RWPE2 (cell line): Measurements from ENCODE around the gene SMIM38.

Source experiments
- ATAC-seq: fragments of 200-7000 bp; cut with Tn5 transposase; 3 replicates; pipeline ENCODE4 v1.9.1; 2021; ENCODE audit warnings: low read depth
- DNase-seq: peaks from one replicate; pipeline ENCODE4 v3.0.0-alpha.2; 2020; ENCODE audit warnings: low spot score
- H3K27ac ChIP-seq: fragments of 450-650 bp; 2 replicates; pipeline ENCODE4 v1.5.1; 2017; ENCODE audit warnings: mild to moderate bottlenecking; ENCODE audit not compliant: poor library complexity, severe bottlenecking
- H3K27me3 ChIP-seq: fragments of 250-450 bp; sonication (Bioruptor Pico); 2 replicates; pipeline ENCODE4 v1.5.1; 2021; ENCODE audit warnings: mild to moderate bottlenecking, moderate library complexity; ENCODE audit not compliant: insufficient read depth, poor library complexity, severe bottlenecking
- H3K36me3 ChIP-seq: fragments of 250-450 bp; sonication (Bioruptor Pico); 2 replicates; pipeline ENCODE4 v1.5.1; 2020; ENCODE audit warnings: low read depth, mild to moderate bottlenecking, moderate library complexity
- H3K4me1 ChIP-seq: fragments of 250-450 bp; sonication (Bioruptor Pico); 2 replicates; pipeline ENCODE4 v1.5.1; 2021; ENCODE audit warnings: mild to moderate bottlenecking, moderate library complexity; ENCODE audit not compliant: insufficient read depth, poor library complexity, severe bottlenecking
- H3K4me3 ChIP-seq: fragments of 250-450 bp; sonication (Bioruptor Pico); 2 replicates; pipeline ENCODE4 v1.5.1; 2021; ENCODE audit warnings: mild to moderate bottlenecking, moderate library complexity; ENCODE audit not compliant: severe bottlenecking
- H3K9me3 ChIP-seq: fragments of 250-450 bp; sonication (Bioruptor Pico); 2 replicates; pipeline ENCODE4 v1.5.1; 2021; ENCODE audit warnings: mild to moderate bottlenecking, moderate library complexity; ENCODE audit not compliant: severe bottlenecking
- CTCF ChIP-seq: fragments of 450-650 bp; IDR thresholded peaks from one replicate; pipeline ENCODE4 v1.5.1; 2017; ENCODE audit warnings: mild to moderate bottlenecking, moderate library complexity; ENCODE audit not compliant: poor library complexity, severe bottlenecking

Gene SMIM38

GRCh38 chr11:69113646-69114340, 41.9 kb upstream of the SMIM38 start:
- no peak overlapping the region for H3K27ac ChIP-seq
- H3K9me3 ChIP-seq: no peaks in the 10 kb centered on the region
- TF ChIP-seq CTCF: no peak
- no peak for DNase-seq
- H3K4me1 ChIP-seq: no peaks in the 10 kb centered on the region
- H3K36me3 ChIP-seq: no peaks in the 10 kb centered on the region
- no peak overlapping the region for H3K4me3 ChIP-seq
- no peak for ATAC-seq
- H3K27me3 ChIP-seq: no peaks in the 10 kb centered on the region

- Histone ChIP-seq H3K9me3 (peaks cover 2% of the 10 kb centered on the region), H3K27ac (no peak overlapping the region), H3K4me1 (no peaks in the 10 kb centered on the region), H3K36me3 (no peaks in the 10 kb centered on the region), H3K4me3 (no peak overlapping the region), H3K27me3 (no peaks in the 10 kb centered on the region)
- no peak for TF ChIP-seq CTCF
- DNase-seq: no peak
- ATAC-seq: no peak
Observed at GRCh38 chr11:69114362-69114761, 41.4 kb upstream of the SMIM38 start.

GRCh38 chr11:69114811-69115523, 40.8 kb upstream of the SMIM38 start:
- no peak for TF ChIP-seq CTCF
- H3K4me3 ChIP-seq: no peak overlapping the region
- H3K4me1 ChIP-seq: no peaks in the 10 kb centered on the region
- no peaks in the 10 kb centered on the region for H3K36me3 ChIP-seq
- no peak for ATAC-seq
- no peak for DNase-seq
- no peak overlapping the region for H3K27ac ChIP-seq
- peaks cover 3% of the 10 kb centered on the region for H3K9me3 ChIP-seq
- H3K27me3 ChIP-seq: no peaks in the 10 kb centered on the region

- Histone ChIP-seq H3K4me3 (no peak overlapping the region), H3K9me3 (peaks cover 3% of the 10 kb centered on the region), H3K36me3 (no peaks in the 10 kb centered on the region), H3K4me1 (no peaks in the 10 kb centered on the region), H3K27ac (no peak overlapping the region), H3K27me3 (no peaks in the 10 kb centered on the region)
- no peak for DNase-seq
- ATAC-seq: no peak
- TF ChIP-seq CTCF: no peak
Observed at GRCh38 chr11:69115586-69116560, 39.9 kb upstream of the SMIM38 start.
